ENCODE data around the gene DOCK2. TPM values are rescaled to one million over a fixed set of nuclear protein-coding genes. Genes with fewer than 3 reads are reported as not detected.

DOCK2 gene
- total and polyA plus RNA-seq, 9 of the 15 experiments (the other 6 are each of a cell fraction or from before 2014, with no cell fraction given), result 4.5 to 42.6 (median 20.5) TPM

- TF ChIP-seq MGA (IDR thresholded peaks at IDR 0.05) (no peak), MAFF (IDR thresholded peaks at IDR 0.05; ENCODE audit: low read length) (no peak), NR2C2 (CRISPR knock-in tag; IDR thresholded peaks at IDR 0.05) (no peak), NR2C2 (tag; IDR thresholded peaks at IDR 0.05) (no peak), ZKSCAN8 (CRISPR knock-in tag; IDR thresholded peaks at IDR 0.05) (peak; percentile 77; the same call in 1 of the 2 replicates), XRCC4 (IDR thresholded peaks at IDR 0.05; ENCODE audit: extremely low read depth, insufficient read depth, insufficient read length) (no peak), TSC22D4 (tag; IDR thresholded peaks at IDR 0.05) (no peak), MCM5 (IDR thresholded peaks at IDR 0.05; ENCODE audit: low read depth) (no peak), ESRRA (IDR thresholded peaks at IDR 0.05; ENCODE audit: borderline replicate concordance, low read depth) (no peak), RCOR1 (IDR thresholded peaks at IDR 0.05; ENCODE audit: borderline replicate concordance in 1 of 2, low read depth in 2 of 2, low read length in 2 of 2) (no peak), FOXM1 (IDR thresholded peaks at IDR 0.05; ENCODE audit: low read depth) (peak; percentile 44; the same call in 1 of the 2 replicates), FOXM1 (CRISPR knock-in tag; IDR thresholded peaks at IDR 0.05; ENCODE audit: low read depth) (no peak), ZEB2 (IDR thresholded peaks at IDR 0.05) (no peak), ZNF699 (CRISPR knock-in tag; IDR thresholded peaks at IDR 0.05; ENCODE audit: insufficient replicate concordance) (no peak), ZC3H4 (CRISPR knock-in tag; IDR thresholded peaks at IDR 0.05; ENCODE audit: borderline replicate concordance) (no peak), FOS (IDR thresholded peaks at IDR 0.05; ENCODE audit: extremely low read depth, insufficient read length) (no peak), POLR2A (conservative IDR thresholded peaks at IDR 0.05) (no peak)
These were observed 450.2 kb downstream of the DOCK2 start (continued) for GRCh38 chr5:170087168-170087817.

Measured in K562 (cell line).